GM23338 (cell line): ENCODE measurements around the gene PLPP4. TPM values are rescaled to one million over a fixed set of nuclear protein-coding genes. Genes with fewer than 3 reads are reported as not detected.

Experiments
- ATAC-seq: fragments of 200-7000 bp; cut with Tn5 transposase; 3 replicates; pipeline ENCODE4 v1.9.1; 2020
- DNase-seq: peaks from one replicate; pipeline ENCODE4 v3.0.0-alpha.2; 2015; ENCODE audit warnings: low spot score
- H2AFZ ChIP-seq: fragments of 200-600 bp; sonication (generic); 2 replicates; pipeline ENCODE4 v1.8.0; 2016; ENCODE audit warnings: antibody characterized with exemption, mild to moderate bottlenecking, moderate library complexity
- H3F3A ChIP-seq: fragments of 200-600 bp; sonication (generic); replicated peaks from 2 replicates; pipeline ENCODE4 v1.8.0; 2017; ENCODE audit warnings: antibody characterized with exemption, mixed run types, low read depth
- H3K27ac ChIP-seq: fragments of 200-600 bp; sonication (generic); 2 replicates; pipeline ENCODE4 v1.6.1; 2016; ENCODE audit warnings: low read depth
- H3K27me3 ChIP-seq: fragments of 200-600 bp; sonication (generic); 2 replicates; pipeline ENCODE4 v1.8.0; 2016; ENCODE audit warnings: mild to moderate bottlenecking, mixed run types, moderate library complexity; ENCODE audit not compliant: insufficient read depth
- H3K36me3 ChIP-seq: fragments of 200-600 bp; sonication (generic); 2 replicates; pipeline ENCODE4 v1.8.0; 2016; ENCODE audit warnings: mild to moderate bottlenecking; ENCODE audit not compliant: insufficient read depth
- H3K4me1 ChIP-seq: fragments of 200-600 bp; sonication (generic); 2 replicates; pipeline ENCODE4 v1.8.0; 2016; ENCODE audit warnings: mild to moderate bottlenecking, moderate library complexity; ENCODE audit not compliant: insufficient read depth
- H3K4me2 ChIP-seq: fragments of 200-600 bp; sonication (generic); 2 replicates; pipeline ENCODE4 v1.7.1; 2017; ENCODE audit warnings: mixed run types
- H3K4me3 ChIP-seq: fragments of 200-600 bp; sonication (generic); 2 replicates; pipeline ENCODE4 v1.6.1; 2016; ENCODE audit warnings: mixed run types
- H3K79me2 ChIP-seq: fragments of 200-600 bp; sonication (generic); replicated peaks from 2 replicates; pipeline ENCODE4 v1.8.0; 2017; ENCODE audit warnings: mild to moderate bottlenecking; ENCODE audit not compliant: insufficient read depth
- H3K9me2 ChIP-seq: fragments of 200-600 bp; sonication (generic); 2 replicates; pipeline ENCODE4 v1.8.0; 2017; ENCODE audit not compliant: insufficient read depth
- H4K20me1 ChIP-seq: fragments of 200-600 bp; sonication (generic); replicated peaks from 2 replicates; pipeline ENCODE4 v1.8.0; 2017; ENCODE audit warnings: mild to moderate bottlenecking; ENCODE audit not compliant: insufficient read depth
- H3K27ac Mint-ChIP-seq: 2 replicates; pipeline ENCODE4 v1.8.0; 2020; ENCODE audit warnings: inconsistent platforms, mild to moderate bottlenecking, moderate library complexity, mixed read lengths
- H3K27me3 Mint-ChIP-seq: 3 replicates; pipeline ENCODE4 v1.8.0; 2022; ENCODE audit warnings: low read depth, mild to moderate bottlenecking, moderate library complexity, mixed read lengths, inconsistent platforms; ENCODE audit not compliant: insufficient read depth, poor library complexity
- H3K36me3 Mint-ChIP-seq: 3 replicates; pipeline ENCODE4 v1.8.0; 2021; ENCODE audit warnings: low read depth, mild to moderate bottlenecking, inconsistent platforms, moderate library complexity, mixed read lengths
- H3K4me1 Mint-ChIP-seq: 3 replicates; pipeline ENCODE4 v1.8.0; 2020; ENCODE audit warnings: mild to moderate bottlenecking, inconsistent platforms, mixed read lengths
- H3K4me3 Mint-ChIP-seq: 3 replicates; pipeline ENCODE4 v1.8.0; 2021; ENCODE audit warnings: moderate library complexity, mild to moderate bottlenecking, inconsistent platforms, mixed read lengths
- H3K9me3 Mint-ChIP-seq: 3 replicates; pipeline ENCODE4 v1.8.0; 2020; ENCODE audit warnings: moderate library complexity, mild to moderate bottlenecking, inconsistent platforms, mixed read lengths
- CREB1 ChIP-seq: fragments of 250-450 bp; sonication (Bioruptor Pico); IDR thresholded peaks from 2 replicates; pipeline ENCODE4 v1.5.0; 2020; ENCODE audit warnings: low read depth, mild to moderate bottlenecking, moderate library complexity
- EZH2 ChIP-seq: fragments of 200-600 bp; sonication (generic); IDR thresholded peaks from one replicate; pipeline ENCODE4 v1.8.0; 2017; ENCODE audit warnings: antibody characterized with exemption, mild to moderate bottlenecking, low read depth; ENCODE audit not compliant: unreplicated experiment
- JUNB ChIP-seq: IDR thresholded peaks from one replicate; pipeline ENCODE4 v1.6.1; 2016; ENCODE audit warnings: antibody characterized with exemption; ENCODE audit not compliant: unreplicated experiment
- NANOG ChIP-seq: IDR thresholded peaks from 2 replicates; pipeline ENCODE4 v1.6.1; 2016; ENCODE audit warnings: antibody characterized with exemption, borderline replicate concordance
- POLR2AphosphoS5 ChIP-seq: IDR thresholded peaks from 2 replicates; pipeline ENCODE4 v1.6.1; 2016; ENCODE audit warnings: antibody characterized with exemption, low read depth
- STAT1 ChIP-seq: IDR thresholded peaks from one replicate; pipeline ENCODE4 v1.6.1; 2016; ENCODE audit warnings: antibody characterized with exemption; ENCODE audit not compliant: unreplicated experiment
- ZNF331 ChIP-seq: fragments of 250-450 bp; sonication (Bioruptor Pico); IDR thresholded peaks from 2 replicates; pipeline ENCODE4 v1.5.0; 2020; ENCODE audit warnings: low read depth, mild to moderate bottlenecking, moderate library complexity
- polyA plus RNA-seq: library from polyadenylated mRNA; unstranded; fragments of >200 nt; fragmentation: Nextera tagmentation; extraction: Ambion mirVana; gene quantifications from 2 replicates; pipeline ENCODE4 v1.2.1, GENCODE V29; 2016
- total RNA-seq: library from RNA; depleted of rRNA; stranded (reverse); fragments of >200 nt; shearing (Covaris generic); gene quantifications from 2 replicates; pipeline ENCODE4 v1.2.3, GENCODE V29; 2014
- TF ChIP-seq, protein P1 (sequence below), 2 experiments: fragments of 200-600 bp in 1 of 2; sonication (generic) in 1 of 2; conservative IDR thresholded peaks; 2 replicates each; pipeline versions ENCODE4 v1.5.1 to v1.6.1; 2016 to 2017; ENCODE audit warnings: antibody characterized with exemption in 2 of 2, low read depth in 2 of 2, mild to moderate bottlenecking in 2 of 2, moderate library complexity in 1 of 2
- TF ChIP-seq, protein P2 (sequence below): IDR thresholded peaks from one replicate; pipeline ENCODE4 v1.6.1; 2018; ENCODE audit warnings: antibody characterized with exemption; ENCODE audit not compliant: unreplicated experiment
- TF ChIP-seq, protein P3 (sequence below): IDR thresholded peaks from 2 replicates; pipeline ENCODE4 v1.6.1; 2016; ENCODE audit warnings: antibody characterized with exemption

The PLPP4 gene
- total and polyA plus RNA-seq, 2 experiments from 2014 or later = 0.24 to 0.31 TPM

DNA sequence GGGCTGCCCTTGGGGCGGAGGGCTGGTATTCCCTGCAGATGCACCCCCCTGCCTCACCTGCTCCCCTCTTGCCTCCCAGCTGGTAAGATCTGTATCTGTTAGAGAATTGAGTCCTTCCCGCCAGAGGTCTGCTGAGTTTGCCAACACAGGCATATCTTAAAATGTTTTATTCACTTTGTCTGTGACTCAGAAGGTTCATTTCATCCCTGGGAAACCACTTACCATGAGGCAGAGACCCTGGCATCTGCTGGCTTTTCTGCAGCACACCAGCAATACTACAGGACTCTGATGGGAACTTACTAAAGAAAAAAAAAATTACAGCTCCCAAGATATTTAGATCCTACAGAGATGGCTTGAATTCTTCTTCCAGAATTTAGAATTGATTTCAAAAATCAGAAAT, 131.3 kb downstream of the PLPP4 start:
- DNase-seq (no peak), ATAC-seq (no peak)
- no peaks in the 10 kb centered on the region for H4K20me1 ChIP-seq
- H3K79me2 ChIP-seq = no peaks in the 10 kb centered on the region
- Mint-ChIP-seq H3K9me3 (peaks cover 2% of the 10 kb centered on the region; the same call in 2 of the 3 replicates), H3K27ac (no peak overlapping the region), H3K36me3 (no peaks in the 10 kb centered on the region), H3K27me3 (no peaks in the 10 kb centered on the region), H3K4me1 (peaks cover 4% of the 10 kb centered on the region; the same call in 2 of the 3 replicates), H3K4me3 (no peak overlapping the region)
- H3K4me3 ChIP-seq = no peak overlapping the region
- no peak overlapping the region for H3K27ac ChIP-seq
- H3K4me1 ChIP-seq = no peaks in the 10 kb centered on the region
- no peak for TF ChIP-seq JUNB
- TF ChIP-seq EZH2 = no peak
- TF ChIP-seq, protein P1, sequence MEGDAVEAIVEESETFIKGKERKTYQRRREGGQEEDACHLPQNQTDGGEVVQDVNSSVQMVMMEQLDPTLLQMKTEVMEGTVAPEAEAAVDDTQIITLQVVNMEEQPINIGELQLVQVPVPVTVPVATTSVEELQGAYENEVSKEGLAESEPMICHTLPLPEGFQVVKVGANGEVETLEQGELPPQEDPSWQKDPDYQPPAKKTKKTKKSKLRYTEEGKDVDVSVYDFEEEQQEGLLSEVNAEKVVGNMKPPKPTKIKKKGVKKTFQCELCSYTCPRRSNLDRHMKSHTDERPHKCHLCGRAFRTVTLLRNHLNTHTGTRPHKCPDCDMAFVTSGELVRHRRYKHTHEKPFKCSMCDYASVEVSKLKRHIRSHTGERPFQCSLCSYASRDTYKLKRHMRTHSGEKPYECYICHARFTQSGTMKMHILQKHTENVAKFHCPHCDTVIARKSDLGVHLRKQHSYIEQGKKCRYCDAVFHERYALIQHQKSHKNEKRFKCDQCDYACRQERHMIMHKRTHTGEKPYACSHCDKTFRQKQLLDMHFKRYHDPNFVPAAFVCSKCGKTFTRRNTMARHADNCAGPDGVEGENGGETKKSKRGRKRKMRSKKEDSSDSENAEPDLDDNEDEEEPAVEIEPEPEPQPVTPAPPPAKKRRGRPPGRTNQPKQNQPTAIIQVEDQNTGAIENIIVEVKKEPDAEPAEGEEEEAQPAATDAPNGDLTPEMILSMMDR (conservative IDR thresholded peaks at IDR 0.05; ENCODE audit: low read depth in 2 of 2) = no peak
- TF ChIP-seq, protein P2, sequence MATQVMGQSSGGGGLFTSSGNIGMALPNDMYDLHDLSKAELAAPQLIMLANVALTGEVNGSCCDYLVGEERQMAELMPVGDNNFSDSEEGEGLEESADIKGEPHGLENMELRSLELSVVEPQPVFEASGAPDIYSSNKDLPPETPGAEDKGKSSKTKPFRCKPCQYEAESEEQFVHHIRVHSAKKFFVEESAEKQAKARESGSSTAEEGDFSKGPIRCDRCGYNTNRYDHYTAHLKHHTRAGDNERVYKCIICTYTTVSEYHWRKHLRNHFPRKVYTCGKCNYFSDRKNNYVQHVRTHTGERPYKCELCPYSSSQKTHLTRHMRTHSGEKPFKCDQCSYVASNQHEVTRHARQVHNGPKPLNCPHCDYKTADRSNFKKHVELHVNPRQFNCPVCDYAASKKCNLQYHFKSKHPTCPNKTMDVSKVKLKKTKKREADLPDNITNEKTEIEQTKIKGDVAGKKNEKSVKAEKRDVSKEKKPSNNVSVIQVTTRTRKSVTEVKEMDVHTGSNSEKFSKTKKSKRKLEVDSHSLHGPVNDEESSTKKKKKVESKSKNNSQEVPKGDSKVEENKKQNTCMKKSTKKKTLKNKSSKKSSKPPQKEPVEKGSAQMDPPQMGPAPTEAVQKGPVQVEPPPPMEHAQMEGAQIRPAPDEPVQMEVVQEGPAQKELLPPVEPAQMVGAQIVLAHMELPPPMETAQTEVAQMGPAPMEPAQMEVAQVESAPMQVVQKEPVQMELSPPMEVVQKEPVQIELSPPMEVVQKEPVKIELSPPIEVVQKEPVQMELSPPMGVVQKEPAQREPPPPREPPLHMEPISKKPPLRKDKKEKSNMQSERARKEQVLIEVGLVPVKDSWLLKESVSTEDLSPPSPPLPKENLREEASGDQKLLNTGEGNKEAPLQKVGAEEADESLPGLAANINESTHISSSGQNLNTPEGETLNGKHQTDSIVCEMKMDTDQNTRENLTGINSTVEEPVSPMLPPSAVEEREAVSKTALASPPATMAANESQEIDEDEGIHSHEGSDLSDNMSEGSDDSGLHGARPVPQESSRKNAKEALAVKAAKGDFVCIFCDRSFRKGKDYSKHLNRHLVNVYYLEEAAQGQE = no peak
- no peak for TF ChIP-seq CREB1
- TF ChIP-seq STAT1 = no peak
- no peak for TF ChIP-seq ZNF331 (CRISPR knock-in tag)
- no peak for TF ChIP-seq NANOG
- H3K4me2 ChIP-seq = no peak overlapping the region
- H3F3A ChIP-seq = no peaks in the 10 kb centered on the region
- H3K9me2 ChIP-seq = no peaks in the 10 kb centered on the region
- no peaks in the 10 kb centered on the region for H3K27me3 ChIP-seq
- H2AFZ ChIP-seq = no peak overlapping the region
- H3K36me3 ChIP-seq = no peaks in the 10 kb centered on the region

DNA sequence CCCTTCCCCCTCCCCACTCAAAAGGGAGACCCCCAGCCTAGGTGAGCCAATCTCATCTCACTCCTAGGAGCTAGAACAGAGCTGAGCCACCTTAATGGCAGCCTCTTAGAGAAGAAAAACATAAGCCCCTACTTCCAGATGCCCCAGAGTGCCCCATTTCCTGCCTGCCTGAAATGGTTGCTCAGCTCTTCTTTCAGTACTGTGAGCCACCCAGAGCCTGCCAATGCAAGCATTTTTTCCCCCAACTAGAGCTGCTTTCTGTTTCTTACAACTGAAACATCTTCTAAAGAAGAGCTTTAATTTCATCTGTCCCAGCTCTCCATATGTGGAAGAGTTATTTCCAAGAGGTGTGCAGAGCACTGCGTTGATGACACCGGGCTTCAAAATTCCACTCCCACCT, 136.7 kb downstream of the PLPP4 start:
- no peak for DNase-seq
- TF ChIP-seq STAT1 (no peak), ZNF331 (CRISPR knock-in tag) (no peak), NANOG (no peak), POLR2AphosphoS5 (no peak)
- TF ChIP-seq, protein P3, sequence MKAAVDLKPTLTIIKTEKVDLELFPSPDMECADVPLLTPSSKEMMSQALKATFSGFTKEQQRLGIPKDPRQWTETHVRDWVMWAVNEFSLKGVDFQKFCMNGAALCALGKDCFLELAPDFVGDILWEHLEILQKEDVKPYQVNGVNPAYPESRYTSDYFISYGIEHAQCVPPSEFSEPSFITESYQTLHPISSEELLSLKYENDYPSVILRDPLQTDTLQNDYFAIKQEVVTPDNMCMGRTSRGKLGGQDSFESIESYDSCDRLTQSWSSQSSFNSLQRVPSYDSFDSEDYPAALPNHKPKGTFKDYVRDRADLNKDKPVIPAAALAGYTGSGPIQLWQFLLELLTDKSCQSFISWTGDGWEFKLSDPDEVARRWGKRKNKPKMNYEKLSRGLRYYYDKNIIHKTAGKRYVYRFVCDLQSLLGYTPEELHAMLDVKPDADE = no peak
- Mint-ChIP-seq H3K27me3 (no peaks in the 10 kb centered on the region), H3K4me3 (no peak overlapping the region), H3K27ac (no peak overlapping the region), H3K9me3 (peaks cover 2% of the 10 kb centered on the region; the same call in 2 of the 3 replicates), H3K4me1 (peaks cover 15% of the 10 kb centered on the region), H3K36me3 (no peaks in the 10 kb centered on the region)
- H3K9me2 ChIP-seq = no peaks in the 10 kb centered on the region
- H3K4me2 ChIP-seq = no peak overlapping the region
- H3K4me3 ChIP-seq = no peak overlapping the region
- ATAC-seq = no peak
- H3F3A ChIP-seq = no peaks in the 10 kb centered on the region
- H4K20me1 ChIP-seq = no peaks in the 10 kb centered on the region
- H3K27me3 ChIP-seq = no peaks in the 10 kb centered on the region
- H2AFZ ChIP-seq = no peak overlapping the region
- H3K79me2 ChIP-seq = no peaks in the 10 kb centered on the region
- H3K36me3 ChIP-seq = no peaks in the 10 kb centered on the region
- H3K4me1 ChIP-seq = no peaks in the 10 kb centered on the region; the same call in 1 of the 2 replicates
- H3K27ac ChIP-seq = no peak overlapping the region
